ENCODE results near the gene NUMA1.

Gene NUMA1

GRCh38 chr11:72040491-72041363 is 39.6 kb downstream of the NUMA1 start:
- H3K27ac ChIP-seq, result peak overlapping the region; percentile 97
- TF ChIP-seq CTCF (conservative IDR thresholded peaks at IDR 0.05) (no peak), ZFX (IDR thresholded peaks at IDR 0.05) (no peak)

GRCh38 chr11:72039856-72040401 is 40.4 kb downstream of the NUMA1 start:
- peak overlapping the region; percentile 97 for H3K27ac ChIP-seq
- TF ChIP-seq CTCF (conservative IDR thresholded peaks at IDR 0.05) (no peak), ZFX (IDR thresholded peaks at IDR 0.05) (no peak)

GRCh38 chr11:72039031-72039855 is 41.1 kb downstream of the NUMA1 start:
- H3K27ac ChIP-seq, result peak overlapping the region; percentile 97
- TF ChIP-seq ZFX (IDR thresholded peaks at IDR 0.05), result no peak
- no peak for TF ChIP-seq CTCF (conservative IDR thresholded peaks at IDR 0.05)

GRCh38 chr11:72038491-72038890 is 41.9 kb downstream of the NUMA1 start:
- H3K27ac ChIP-seq, result peak overlapping the region; percentile 97
- TF ChIP-seq CTCF (conservative IDR thresholded peaks at IDR 0.05), result no peak
- TF ChIP-seq ZFX (IDR thresholded peaks at IDR 0.05), result no peak

- TF ChIP-seq CTCF (conservative IDR thresholded peaks at IDR 0.05) (no peak), ZFX (IDR thresholded peaks at IDR 0.05) (no peak)
- peak overlapping the region; percentile 97 for H3K27ac ChIP-seq
Measured at GRCh38 chr11:72037554-72038311, 42.6 kb downstream of the NUMA1 start.

GRCh38 chr11:72036687-72037086 is 43.7 kb downstream of the NUMA1 start:
- TF ChIP-seq ZFX (IDR thresholded peaks at IDR 0.05) (no peak), CTCF (conservative IDR thresholded peaks at IDR 0.05) (no peak)
- no peak overlapping the region for H3K27ac ChIP-seq
